OCI-LY1 (cell line): ENCODE results near the gene GPR32.

Experiments used
- CTCF ChIP-seq: fragments of 200-600 bp; sonication (generic), shearing (Covaris generic); IDR thresholded peaks from 2 replicates; pipeline ENCODE4 v1.5.1; 2017; ENCODE audit warnings: mild to moderate bottlenecking, antibody characterized with exemption, low read length, moderate library complexity, mixed read lengths
- EZH2 ChIP-seq: fragments of 200-600 bp; sonication (generic), shearing (Covaris generic); IDR thresholded peaks from 2 replicates; pipeline ENCODE4 v1.8.0; 2017; ENCODE audit warnings: borderline replicate concordance, mixed run types, mild to moderate bottlenecking, antibody characterized with exemption, low read length, moderate library complexity, mixed read lengths

DNA sequence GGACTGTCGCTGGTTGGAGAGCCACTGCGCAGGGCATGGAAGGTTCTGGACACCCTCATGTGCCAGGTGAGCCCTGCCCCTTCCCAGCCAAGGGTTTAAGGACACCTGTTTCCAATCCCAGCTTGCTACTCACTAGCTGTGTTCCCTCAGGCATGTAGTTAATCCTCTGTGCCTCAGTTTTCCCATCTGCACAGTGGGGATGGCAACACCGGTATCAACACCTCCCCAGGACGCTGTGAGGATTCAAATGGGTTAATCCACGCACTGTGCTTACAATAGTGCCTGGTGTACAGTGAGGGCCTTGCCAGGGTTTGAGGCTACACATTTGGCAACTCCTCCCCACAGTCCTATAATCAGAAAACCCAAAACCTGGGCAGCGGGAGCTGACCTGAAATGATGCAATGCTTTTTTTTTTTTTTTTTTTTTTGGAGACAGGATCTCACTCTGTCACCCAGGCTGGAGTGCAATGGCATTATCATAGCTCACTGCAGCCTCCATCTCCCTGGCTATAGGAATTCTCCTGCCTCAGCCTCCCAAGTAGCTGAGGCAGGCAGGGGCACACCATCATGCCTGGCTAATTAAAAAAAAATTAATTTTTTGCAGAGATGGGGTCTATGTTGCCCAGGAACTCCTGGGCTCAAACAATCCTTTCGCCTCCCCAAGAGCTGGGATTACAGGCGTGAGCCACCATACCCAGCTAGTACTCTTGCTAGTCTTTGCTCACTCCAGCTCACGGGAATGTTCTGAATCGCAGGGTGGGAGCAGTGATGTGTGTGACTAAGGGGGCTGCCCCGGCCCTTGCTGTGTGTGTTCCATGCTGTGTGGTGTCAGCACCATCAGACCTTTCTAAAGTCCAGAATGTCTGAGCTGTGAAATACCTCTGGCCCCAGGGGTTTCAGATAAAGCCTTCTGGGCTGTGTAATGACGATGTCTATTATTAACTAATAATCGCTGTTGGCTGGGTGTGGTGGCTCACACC, 22.3 kb downstream of the GPR32 start:
- TF ChIP-seq CTCF = no peak
- TF ChIP-seq EZH2 = no peak
